Kidney (tissue), 14 donors: Measurements from ENCODE around the gene CNTFR. TPM values are rescaled to one million over a fixed set of nuclear protein-coding genes. Genes with fewer than 3 reads are reported as not detected.
A peak's percentile ranks its signal among the peaks of the same experiment; 100 is the strongest.

ENCODE experiments used
- DNase-seq, 5 donors: peaks; one replicate each; pipeline ENCODE4 v3.0.0-alpha.2; 2013 to 2020
- FAIRE-seq: peaks from 2 replicates; lab custom pipeline; 2012; peaks lifted over from hg19 to GRCh38; lab: Jason Lieb, UNC
- H3K27ac ChIP-seq, 2 donors: one replicate each; pipeline ENCODE4 v1.7.0; 2013; ENCODE audit warnings: low read depth in 2 of 2, low read length in 2 of 2, inconsistent platforms in 1 of 2
- H3K27me3 ChIP-seq: one replicate; pipeline ENCODE4 v1.7.1; 2013; ENCODE audit warnings: low read length, inconsistent platforms; ENCODE audit not compliant: control insufficient read depth, insufficient read depth
- H3K36me3 ChIP-seq, 3 donors: one replicate each; pipeline versions ENCODE4 v1.7.0 to v1.7.1; 2013; ENCODE audit warnings: low read length in 3 of 3, control low read depth in 1 of 3, inconsistent platforms in 1 of 3; ENCODE audit not compliant: insufficient read depth in 3 of 3, control insufficient read depth in 2 of 3
- H3K4me1 ChIP-seq, 3 donors: one replicate each; pipeline versions ENCODE4 v1.7.0 to v1.7.1; 2013; ENCODE audit warnings: low read length in 3 of 3, inconsistent platforms in 1 of 3, low read depth in 1 of 3; ENCODE audit not compliant: control insufficient read depth in 2 of 3, insufficient read depth in 2 of 3
- H3K4me3 ChIP-seq, 3 donors: one replicate each; pipeline versions ENCODE4 v1.7.0 to v1.8.1; 2013; ENCODE audit warnings: low read length in 3 of 3, control low read depth in 1 of 3, inconsistent platforms in 1 of 3
- H3K9ac ChIP-seq, 3 donors: one replicate each; pipeline versions ENCODE4 v1.7.0 to v1.7.1; 2013; ENCODE audit warnings: low read length in 3 of 3, control low read depth in 1 of 3, inconsistent platforms in 1 of 3
- H3K9me3 ChIP-seq, 3 donors: one replicate each; pipeline versions ENCODE4 v1.7.0 to v1.7.1; 2013; ENCODE audit warnings: low read length in 3 of 3, control low read depth in 1 of 3, inconsistent platforms in 1 of 3; ENCODE audit not compliant: control insufficient read depth in 2 of 3, insufficient read depth in 1 of 3
- CTCF ChIP-seq: IDR thresholded peaks from 3 replicates; pipeline ENCODE4 v1.5.1; 2012; ENCODE audit warnings: mild to moderate bottlenecking, moderate library complexity, borderline replicate concordance; ENCODE audit not compliant: insufficient read depth; ENCODE audit errors: extremely low read depth
- intact Hi-C: fragments of 100-400 bp; cut with DNase I; formaldehyde crosslinking; loops from one replicate; pipeline ENCODE4 v1.11.1; 2022
- polyA plus RNA-seq: library from polyadenylated mRNA; stranded (reverse); fragments of 350-450 nt; fragmentation: Illumina TruSeq; extraction: RNeasy Lipid Tissue Mini Kit (QIAGEN cat#74804); gene quantifications from one replicate; pipeline ENCODE4 v1.2.3, GENCODE V29; 2014; ENCODE audit warnings: low read depth, low replicate concordance; ENCODE audit not compliant: insufficient read depth
- total RNA-seq: library from RNA; stranded (reverse); fragmentation: NEBNext Ultra II Directional; extraction: Animal tissue kit (Norgen Biotek cat#: 25700); gene quantifications from one replicate; pipeline ENCODE4 v1.2.1, GENCODE V29; 2021
- donor health status: control.
- donor health status: control.
- donor health status: control.
- donor health status: control.
- donor health status: control.
- donor health status: DM: yes; HTN: yes; CAD: no.
- donor health status: Normal renal cell carcinoma (clear cell type).

The CNTFR gene
- total and polyA plus RNA-seq, 2 donors from 2014 or later, result 1.7 to 3.7 TPM

GRCh38 chr9:34578241-34579103 is 11.1 kb downstream of the CNTFR start:
- Histone ChIP-seq H3K9me3 (no peaks in the 10 kb centered on the region), H3K36me3 (no peaks in the 10 kb centered on the region), H3K4me1 (peaks cover 0 to 2% (median 0%) of the 10 kb centered on the region in 3 donors), H3K27ac (no peak overlapping the region), H3K4me3 (peak overlapping the region in 1 of 3 donors; percentile 14), H3K27me3 (peaks cover 2% of the 10 kb centered on the region), H3K9ac (no peak overlapping the region)
- intact Hi-C loops, result no loop called here
- FAIRE-seq (no peak), DNase-seq (peak in 4 of 5 donors; percentile 68 to 88 (median 82))
- no peak for TF ChIP-seq CTCF

- H3K4me1 ChIP-seq, result peaks cover 0 to 2% (median 0%) of the 10 kb centered on the region in 3 donors
- H3K27ac ChIP-seq, result no peak overlapping the region
- H3K27me3 ChIP-seq, result peaks cover 2% of the 10 kb centered on the region
- intact Hi-C loops, result no loop called here
- H3K36me3 ChIP-seq, result no peaks in the 10 kb centered on the region
- H3K4me3 ChIP-seq, result no peak overlapping the region
- FAIRE-seq (no peak), DNase-seq (peak in 4 of 5 donors; percentile 88 to 96 (median 90))
- TF ChIP-seq CTCF, result no peak
- H3K9me3 ChIP-seq, result no peaks in the 10 kb centered on the region
- no peak overlapping the region for H3K9ac ChIP-seq
These were observed 11.9 kb downstream of the CNTFR start for GRCh38 chr9:34577400-34578240.

- Histone ChIP-seq H3K9me3 (no peaks in the 10 kb centered on the region), H3K4me1 (peaks cover 0 to 2% (median 0%) of the 10 kb centered on the region in 3 donors), H3K27me3 (peaks cover 2% of the 10 kb centered on the region), H3K27ac (no peak overlapping the region), H3K36me3 (no peaks in the 10 kb centered on the region), H3K9ac (no peak overlapping the region), H3K4me3 (no peak overlapping the region)
- intact Hi-C loops, result no loop called here
- TF ChIP-seq CTCF, result no peak
- FAIRE-seq, result no peak
- DNase-seq, result peak in 4 of 5 donors; percentile 77 to 88 (median 84)
These were observed 12.7 kb downstream of the CNTFR start for GRCh38 chr9:34576597-34577399.
